GM19025 (cell line): ENCODE data around the gene POU2AF3.
"Not testable (repeated sequence)": the region's sequence is repeated elsewhere in the genome, so short reads cannot be mapped to it uniquely, and the experiment has no call there.

ENCODE experiments used
- ATAC-seq: cut with Tn5 transposase; IDR thresholded peaks from one replicate; pipeline ENCODE4 v1.9.1; 2021; ENCODE audit warnings: mild to moderate bottlenecking, low read depth, moderate library complexity; ENCODE audit not compliant: unreplicated experiment

Gene POU2AF3

DNA sequence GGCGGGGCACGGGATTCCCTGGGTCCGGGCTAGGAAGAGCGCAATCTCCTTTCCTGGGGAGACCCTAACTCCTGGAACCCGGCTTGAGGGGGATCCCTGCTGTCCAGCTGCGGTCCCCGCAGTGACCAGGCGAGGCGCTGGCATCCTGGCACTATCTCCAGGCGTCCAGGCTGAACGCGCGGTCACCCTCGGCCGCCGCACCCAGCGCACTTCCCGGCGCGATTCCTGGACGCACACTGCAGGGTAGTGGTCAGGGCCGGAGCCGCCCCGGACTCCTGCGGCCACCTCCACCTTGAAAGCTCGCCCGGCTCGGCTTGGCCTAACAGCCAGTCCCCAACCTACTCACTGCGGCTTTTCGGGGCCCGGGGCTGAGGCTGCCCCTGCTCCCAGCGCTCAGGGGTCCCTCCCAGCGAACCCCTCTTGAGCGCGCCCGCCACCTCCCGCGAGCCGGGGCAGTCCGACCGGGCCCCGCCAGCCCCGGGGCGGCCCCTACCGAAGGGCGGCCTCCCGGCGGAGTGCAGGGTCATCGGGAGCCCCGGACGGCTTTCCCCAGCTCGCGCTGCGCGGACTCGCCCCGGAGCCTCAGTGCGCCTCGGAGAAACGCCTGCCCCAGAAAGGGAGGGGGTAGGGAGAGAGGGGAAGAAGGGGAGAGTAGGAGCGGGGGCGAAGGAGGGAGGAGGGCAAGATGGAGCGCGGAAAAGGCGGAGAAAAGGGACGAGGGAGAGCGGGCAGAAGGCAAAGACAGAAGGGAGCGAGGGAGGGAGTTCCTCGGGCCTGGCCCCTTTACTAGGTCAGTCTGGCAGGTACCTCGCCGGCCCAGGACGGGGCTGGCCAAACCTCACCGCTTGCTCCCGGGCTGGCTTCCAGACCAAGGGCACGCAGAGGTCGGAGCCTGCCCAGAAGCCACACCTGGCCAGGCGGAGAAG lies 1.0 kb downstream of the POU2AF3 start:
- ATAC-seq = no peak

DNA sequence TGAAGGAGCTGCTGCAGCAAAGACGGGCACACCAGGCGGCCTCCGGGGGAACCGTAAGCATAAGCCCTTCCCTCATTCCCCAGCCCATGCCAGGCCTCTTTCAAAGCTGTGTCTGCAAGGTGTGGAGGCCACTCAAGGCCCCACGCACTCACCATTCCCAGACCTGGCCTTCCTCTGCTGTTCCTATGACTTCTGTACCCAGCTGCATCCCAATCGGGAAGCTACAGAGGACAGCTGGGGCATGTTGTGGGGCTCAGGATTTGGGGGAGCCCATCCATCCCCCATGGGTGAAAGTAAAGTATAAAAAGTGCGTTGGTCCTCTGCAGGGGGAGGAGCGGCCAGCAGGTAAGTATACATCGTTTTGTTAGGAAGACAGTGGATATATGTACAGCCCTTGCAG lies 2.2 kb downstream of the POU2AF3 start:
- ATAC-seq = no peak

DNA sequence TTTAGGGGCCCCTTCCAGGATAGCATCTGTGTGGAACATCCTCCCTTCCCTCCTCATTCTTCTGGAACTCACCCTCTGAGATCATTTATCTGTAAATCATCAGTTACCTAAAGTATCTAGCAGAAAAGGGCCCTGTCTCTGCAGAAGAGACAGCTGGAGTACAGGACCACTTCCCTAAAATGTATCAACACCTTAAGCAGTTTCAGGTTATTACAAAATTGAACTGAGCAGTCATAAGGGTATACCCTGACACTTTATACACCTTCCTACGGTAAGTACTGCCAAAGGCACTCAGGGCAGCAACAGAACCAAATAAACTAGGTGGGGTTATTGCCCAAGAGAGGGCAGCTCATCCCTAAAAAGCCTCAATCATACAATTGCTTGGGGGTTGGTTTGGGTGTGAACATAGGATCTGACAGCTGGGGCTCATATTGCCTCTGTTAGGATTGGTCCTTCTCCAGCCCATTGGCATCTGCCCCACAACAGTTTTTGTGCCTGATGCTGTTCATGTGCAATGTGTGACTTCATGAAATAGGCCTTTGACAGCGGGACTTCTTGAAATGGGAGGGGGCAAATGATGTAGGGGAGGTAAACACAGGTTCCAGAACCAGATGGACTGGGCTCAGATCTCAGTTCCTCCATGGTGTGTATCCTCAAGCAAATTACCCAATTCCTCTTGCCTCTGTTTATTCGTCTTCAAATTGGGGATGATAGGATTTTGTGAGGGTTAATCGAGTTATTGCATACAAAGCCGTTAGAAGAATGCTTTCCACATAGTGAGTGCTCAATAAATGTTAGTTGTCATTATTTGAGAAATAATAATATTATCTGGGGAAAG lies 2.9 kb downstream of the POU2AF3 start:
- no peak for ATAC-seq

DNA sequence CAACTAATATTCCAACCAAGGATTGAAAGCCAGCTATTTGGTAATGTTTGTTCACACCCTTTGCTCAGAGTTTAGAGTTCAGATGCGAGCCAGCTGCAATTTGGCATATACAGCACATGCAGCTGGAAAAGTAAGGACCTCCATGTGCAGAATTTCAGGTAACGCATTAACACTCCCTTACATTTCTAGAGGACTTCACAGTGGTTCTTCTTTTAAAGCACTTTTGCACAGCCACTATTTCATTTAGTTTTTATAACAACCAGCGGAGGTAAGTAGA lies 3.4 kb downstream of the POU2AF3 start:
- no peak for ATAC-seq

DNA sequence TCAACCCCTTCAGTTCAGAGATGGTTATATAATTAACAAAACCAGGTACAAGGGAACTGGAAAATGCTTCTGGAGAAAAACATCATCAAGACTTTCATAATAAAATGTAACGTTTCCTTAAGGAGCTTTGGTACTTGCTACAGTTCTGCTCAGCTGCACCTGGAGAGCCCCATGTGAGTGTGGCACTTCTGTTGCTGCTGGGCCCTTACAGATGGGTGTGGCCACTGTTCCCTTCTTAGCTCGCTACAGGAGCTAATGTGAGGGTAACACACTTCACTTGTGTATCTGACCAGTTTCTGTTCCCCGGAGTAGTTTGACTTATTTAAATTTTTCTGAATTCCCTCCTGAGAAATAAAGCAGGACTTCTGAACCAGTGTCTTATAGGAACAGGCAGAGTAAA lies 4.0 kb downstream of the POU2AF3 start:
- no peak for ATAC-seq

DNA sequence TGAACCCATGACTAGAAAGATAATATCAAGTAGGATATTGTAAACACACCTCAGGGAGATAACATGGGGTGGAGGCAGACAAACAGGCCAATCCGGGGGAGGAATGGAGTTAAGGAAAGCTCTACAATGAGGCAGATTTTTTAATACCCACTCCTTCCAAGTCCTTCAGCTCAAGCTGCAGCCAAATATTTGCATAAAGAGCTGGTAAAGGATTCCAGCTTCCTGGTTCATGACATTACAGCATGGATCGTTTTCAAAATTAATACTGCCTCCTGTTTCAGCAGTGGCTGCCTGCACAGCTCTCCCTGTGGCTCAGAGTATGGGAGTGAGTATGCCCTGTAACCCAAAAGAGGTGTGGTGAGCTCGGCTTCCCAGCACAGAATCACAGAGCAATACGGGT lies 5.1 kb downstream of the POU2AF3 start:
- no peak for ATAC-seq

DNA sequence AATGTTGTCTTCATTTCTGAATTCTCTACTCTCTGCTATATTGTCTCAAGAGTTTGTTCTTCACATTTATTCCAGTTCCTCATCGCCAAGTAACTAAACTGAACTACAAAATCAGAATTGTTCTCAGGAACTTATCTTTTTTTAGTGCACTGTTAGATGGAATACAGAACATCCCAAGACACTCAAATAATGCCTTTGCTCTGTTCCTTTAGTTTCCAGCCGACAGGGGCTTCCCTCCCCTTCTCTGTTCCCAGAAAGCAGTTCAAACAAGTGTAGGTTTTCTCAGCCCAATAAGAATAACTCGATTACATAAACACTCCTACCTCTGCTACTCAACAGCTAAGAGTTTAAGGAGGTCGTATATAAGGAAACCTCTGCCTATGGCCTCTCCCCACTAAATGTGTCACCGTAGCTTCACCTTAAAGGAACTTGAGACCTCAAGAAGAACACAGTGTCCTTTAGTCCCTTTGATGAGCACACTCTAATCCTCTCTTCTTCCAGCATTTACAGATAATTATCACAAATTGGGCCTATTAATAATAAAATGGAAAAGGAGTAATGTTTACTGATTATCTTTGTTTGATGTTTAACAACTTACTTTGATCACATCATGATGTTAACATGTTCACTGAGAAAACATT lies 6.9 kb downstream of the POU2AF3 start:
- ATAC-seq = no peak

DNA sequence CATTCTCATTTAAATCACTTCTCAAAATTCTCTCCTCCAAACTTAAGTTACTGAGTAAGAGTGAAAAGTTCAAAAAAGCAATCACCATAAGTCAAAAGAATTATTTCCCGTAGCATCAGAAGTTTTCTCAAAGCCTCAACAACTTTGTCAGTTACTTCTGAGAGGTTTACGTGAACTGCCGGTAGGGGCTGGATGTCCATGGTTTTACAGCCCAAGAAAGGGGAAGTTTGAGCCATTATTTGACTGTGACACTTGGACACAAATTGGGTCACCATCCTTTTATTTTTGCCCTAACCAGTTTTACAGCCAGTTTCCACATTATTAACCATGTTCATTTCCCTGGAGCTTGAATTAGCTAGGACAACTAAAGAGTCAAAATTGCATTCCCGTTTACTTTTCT lies 7.5 kb downstream of the POU2AF3 start:
- no peak for ATAC-seq

DNA sequence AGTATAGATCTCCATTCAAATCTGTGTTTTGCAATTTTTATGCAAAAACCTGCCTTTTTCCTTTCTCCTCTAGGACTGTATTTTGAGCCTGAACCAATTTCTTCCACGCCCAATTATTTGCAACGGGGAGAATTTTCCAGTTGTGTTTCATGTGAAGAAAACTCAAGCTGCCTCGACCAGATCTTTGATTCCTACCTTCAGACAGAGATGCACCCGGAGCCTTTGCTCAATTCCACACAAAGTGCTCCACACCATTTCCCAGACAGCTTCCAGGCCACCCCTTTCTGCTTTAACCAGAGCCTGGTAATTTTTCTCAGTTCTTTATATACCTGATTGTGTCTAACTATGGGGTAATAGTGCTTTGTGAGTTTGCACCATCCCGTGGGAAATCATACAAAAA lies 8.0 kb downstream of the POU2AF3 start:
- ATAC-seq = no peak

DNA sequence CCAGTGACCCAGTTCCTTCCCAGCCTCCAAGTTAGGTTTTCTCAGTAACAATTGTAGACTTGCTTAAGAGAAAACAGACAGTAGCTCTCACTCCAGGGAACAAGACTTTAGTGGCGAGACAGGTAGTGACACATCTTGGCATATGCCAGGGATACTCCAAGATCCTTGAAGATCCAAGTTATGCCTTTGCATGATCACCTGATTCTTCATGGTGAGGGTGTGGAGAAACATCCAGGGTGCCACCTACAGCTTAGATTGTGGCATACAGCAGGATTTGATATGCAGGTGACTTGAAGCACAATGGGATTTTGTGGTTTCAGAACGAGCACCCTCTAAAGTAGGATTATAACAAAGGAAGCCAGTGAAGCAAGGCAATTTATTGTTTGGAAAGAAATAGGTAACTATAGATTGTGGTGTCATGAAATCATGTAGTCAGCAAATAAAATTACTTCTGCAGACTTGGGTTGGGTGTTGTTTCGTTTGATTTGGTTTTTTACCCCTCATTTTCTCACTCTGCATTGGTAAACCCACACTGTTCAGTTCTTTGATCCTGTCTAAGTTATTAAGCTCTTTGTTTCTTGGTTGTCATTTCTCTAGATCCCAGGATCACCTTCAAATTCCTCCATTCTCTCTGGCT lies 9.2 kb downstream of the POU2AF3 start:
- no peak for ATAC-seq

DNA sequence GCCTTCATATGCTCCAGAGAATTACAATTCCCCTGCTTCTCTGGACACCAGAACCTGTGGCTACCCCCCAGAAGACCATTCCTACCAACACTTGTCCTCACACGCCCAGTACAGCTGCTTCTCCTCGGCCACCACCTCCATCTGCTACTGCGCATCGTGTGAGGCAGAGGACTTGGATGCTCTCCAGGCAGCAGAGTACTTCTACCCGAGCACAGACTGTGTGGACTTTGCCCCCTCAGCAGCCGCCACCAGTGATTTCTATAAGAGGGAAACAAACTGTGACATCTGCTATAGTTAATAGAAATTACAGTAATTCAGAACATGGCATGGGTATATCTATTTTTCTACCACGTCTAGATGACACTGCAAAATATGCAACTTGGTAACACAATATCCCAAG lies 9.8 kb downstream of the POU2AF3 start:
- no peak for ATAC-seq

DNA sequence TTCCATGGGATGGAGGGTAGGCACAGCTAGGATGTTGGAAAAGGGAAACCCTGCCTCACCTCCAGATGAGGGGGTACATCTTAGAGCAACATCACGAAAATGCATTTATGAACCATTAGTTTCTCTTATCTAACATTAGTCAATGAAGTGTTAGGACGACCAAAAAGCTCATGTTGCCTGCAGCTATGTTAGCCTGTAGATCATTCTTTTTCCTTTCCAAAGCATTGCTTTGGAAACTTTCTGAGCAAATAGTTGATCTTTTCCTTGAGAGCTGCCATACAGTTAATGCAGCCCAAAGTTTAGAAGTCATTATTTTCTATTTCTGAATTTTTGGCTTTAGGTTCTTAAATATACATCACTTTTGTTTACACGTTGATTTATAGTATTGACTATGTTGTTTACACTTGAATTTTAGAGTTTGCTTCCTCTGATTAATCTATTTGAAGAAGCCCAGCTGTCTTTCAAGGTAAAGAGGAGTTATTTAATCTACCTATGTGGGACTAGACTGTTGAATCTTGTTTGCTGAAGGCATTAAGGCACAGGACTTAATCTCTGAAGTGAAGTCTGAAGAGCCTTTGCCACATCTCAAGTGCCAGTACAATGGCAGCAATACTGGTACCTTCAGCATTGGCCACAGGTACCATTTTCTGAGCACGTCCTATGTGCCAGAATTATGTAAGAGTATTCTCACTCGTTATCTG lies 11.0 kb downstream of the POU2AF3 start:
- ATAC-seq = no peak

DNA sequence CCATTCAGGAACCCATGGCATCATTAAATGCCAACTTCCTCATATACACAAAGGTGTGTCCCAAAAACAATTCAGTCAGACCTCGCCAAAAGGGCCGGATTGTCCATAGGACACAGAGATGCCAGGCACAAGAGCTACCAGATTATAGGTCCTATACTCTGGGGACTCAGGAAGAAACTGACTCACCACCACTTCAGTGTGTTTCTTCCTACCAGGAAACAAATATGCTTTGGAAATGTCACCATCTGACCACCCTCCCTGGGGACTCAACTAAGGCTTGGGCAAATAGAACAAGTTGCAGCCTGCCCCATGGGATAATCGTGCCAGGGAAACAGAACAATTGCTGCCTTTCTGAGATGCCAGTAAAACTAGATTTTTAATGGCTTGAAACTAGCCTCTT lies 11.7 kb downstream of the POU2AF3 start:
- ATAC-seq = no peak

DNA sequence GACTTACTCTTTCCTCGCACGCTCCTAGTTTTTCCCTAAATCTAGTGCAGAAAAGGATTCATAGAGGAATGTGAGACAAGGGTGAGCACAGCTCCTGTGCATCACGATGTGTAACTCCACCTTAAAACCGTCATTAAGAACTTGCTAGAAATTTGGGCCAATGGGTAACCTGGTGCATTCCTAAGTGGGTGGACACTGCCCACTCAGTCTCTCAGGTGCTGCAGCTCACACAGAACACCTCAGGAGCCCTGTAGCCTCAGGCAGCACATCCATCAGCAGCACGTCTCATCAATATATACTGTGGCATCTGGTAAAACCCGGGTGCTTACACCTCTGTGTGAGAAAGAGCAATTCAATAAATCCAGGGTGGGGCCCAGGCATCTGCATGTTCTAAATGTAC lies 12.4 kb downstream of the POU2AF3 start:
- ATAC-seq = no peak

DNA sequence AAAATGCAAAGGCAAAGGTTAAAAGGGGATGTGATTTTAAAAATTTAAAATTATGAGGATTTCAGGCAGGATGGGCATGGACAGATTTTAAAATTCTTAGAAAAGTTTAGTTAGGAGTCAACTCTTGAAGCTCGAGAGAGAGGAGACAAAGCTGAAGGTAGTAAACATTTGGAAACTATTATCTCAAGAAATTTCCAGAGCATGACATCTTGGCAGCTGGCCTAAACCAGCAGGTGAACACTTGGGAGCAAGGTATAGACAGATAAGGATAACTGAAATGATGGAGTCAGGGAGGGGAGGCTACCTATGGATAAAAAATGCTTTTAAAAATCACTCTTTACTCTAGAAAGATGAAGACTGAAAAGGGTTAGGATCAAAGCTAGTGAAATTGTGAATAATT lies 13.7 kb downstream of the POU2AF3 start:
- no peak for ATAC-seq

DNA sequence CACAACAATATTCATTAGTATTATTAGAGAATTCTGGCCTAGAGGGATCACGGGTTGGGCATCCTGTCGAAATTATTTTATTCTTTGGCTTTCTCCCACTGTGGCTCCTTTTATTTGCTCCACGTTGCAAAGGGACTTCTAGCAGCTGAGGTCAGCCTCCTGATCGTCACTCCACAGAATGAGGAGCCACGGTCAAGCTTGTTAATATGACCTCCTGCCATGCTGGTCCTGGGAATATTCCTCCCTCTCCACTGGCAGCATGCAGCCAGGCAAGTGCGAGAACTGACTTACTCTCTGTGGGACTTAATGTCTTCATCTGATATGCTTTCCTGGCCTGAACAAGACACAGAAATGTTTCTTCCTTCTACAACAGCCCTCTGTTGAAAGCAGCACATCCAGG lies 20.9 kb downstream of the POU2AF3 start:
- ATAC-seq = no peak

DNA sequence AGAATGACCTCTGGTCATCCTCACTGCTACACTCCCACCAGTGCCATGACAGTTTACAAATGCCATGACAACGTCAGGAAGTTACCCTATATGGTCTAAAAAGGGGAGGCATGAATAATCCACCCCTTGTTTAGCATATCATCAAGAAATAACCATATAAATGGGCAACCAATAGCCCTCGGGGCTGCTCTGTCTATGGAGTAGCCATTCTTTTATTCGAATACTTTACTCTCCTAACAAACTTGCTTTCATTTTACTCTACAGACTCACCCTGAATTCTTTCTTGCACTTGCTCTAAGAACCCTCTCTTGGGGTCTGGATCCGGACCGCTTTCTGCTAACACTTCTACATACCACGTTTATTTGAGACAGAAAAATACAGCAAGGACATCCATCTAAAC lies 21.9 kb downstream of the POU2AF3 start:
- not testable (repeated sequence) for ATAC-seq

DNA sequence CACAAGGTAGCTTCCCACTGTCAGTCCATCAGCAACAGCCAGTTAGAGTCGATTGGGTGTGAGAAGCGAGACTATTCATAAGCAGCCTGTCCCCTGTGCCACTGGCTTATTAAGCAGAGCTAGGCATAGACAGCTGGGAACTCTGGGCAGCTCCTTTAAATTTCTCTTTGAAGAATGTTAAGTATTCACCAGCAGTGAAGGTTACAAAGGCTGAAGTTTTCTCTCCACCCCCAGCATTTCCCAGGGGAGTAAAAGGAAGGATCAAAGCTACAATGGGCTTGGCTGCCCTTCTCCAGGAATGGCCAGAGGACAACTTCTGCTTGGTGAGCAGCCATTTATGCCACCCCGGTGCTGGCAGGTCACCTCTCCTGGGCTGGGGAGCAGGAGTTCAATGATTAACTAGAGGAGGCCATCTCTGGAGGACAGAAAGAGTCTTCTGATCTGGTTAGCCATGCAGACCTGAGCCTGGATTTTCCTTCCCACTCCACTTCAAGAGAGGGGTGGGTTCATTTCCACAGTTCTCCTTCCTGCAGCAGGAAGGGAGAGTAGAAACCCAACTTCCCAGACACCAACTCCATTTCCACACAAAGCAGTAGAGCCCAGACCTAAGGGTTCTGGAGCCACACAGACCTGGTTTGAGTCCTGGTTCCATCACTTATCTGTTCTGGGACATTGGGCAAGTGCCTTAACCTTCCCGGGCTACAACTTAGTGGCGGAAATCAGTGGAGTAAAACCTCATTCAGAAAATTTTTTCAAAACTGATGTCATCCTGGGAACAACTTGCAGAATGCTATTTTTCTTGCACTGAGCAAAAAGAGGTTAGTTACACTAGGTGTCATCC lies 22.6 kb downstream of the POU2AF3 start:
- no peak for ATAC-seq

DNA sequence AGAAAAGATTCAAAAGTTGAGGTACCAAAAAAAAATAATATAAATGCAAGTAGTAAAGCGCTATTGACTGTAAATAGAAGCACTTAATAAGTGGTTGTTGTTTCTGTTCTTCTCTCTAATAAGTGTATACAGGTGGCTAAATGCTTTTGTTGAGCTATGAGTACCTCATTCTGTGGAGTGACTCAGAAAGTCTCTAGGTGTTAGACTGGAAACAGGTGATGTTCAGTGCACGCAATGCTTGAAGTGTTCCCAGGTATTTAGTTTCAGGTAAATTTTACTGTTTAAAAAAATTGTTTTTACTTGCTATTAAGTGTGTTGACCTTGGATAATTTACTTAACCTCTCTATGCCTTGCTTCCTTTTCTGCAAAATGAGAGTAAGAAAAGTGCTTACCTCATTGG lies 24.2 kb downstream of the POU2AF3 start:
- ATAC-seq = no peak
